Motor neuron (in vitro differentiated cells): ENCODE measurements around the gene KDM7A. TPM values are rescaled to one million over a fixed set of nuclear protein-coding genes. Genes with fewer than 3 reads are reported as not detected.

Experiments
- ATAC-seq, 8 experiments: fragments of 200-7000 bp; cut with Tn5 transposase; replicated peaks in 6 of 8; 2 replicates each; pipeline ENCODE4 v1.8.0; 2021; ENCODE audit warnings: mild to moderate bottlenecking in 8 of 8, moderate library complexity in 8 of 8
- H3K27ac ChIP-seq, 2 donors: fragments of 250-450 bp; sonication (Bioruptor Pico); 2 replicates each; pipeline ENCODE4 v1.9.0; 2021; ENCODE audit warnings: antibody characterized with exemption in 2 of 2, mild to moderate bottlenecking in 2 of 2, moderate library complexity in 1 of 2
- H3K4me1 ChIP-seq, 2 donors: fragments of 250-450 bp; sonication (Bioruptor Pico); replicated peaks in 1 of 2; 2 replicates each; pipeline ENCODE4 v1.6.1; 2021; ENCODE audit warnings: antibody characterized with exemption in 2 of 2, mild to moderate bottlenecking in 2 of 2, moderate library complexity in 1 of 2
- H3K4me3 ChIP-seq, 5 donors: fragments of 250-450 bp; sonication (Bioruptor Pico); 2 replicates each; pipeline ENCODE4 v1.9.0; 2021; ENCODE audit warnings: antibody characterized with exemption in 5 of 5, mild to moderate bottlenecking in 5 of 5, moderate library complexity in 4 of 5
- WGBS, 10 experiments: fragments of 450-650 bp; shearing (Covaris generic); methylation state at CpG; one replicate each; pipeline ENCODE4 v1.0.0; 2022; 5-methylcytosine and 5-hydroxymethylcytosine counted together
- in situ Hi-C, 9 experiments: fragments of 400-800 bp; cut with MboI; loops; one replicate each; pipeline ENCODE4 v1.15.0; 2021; ENCODE audit warnings: low sequenced_read_pairs in 9 of 9, low pct_unique_long_range_greater_than_20kb in 2 of 9; ENCODE audit not compliant: unreplicated experiment in 9 of 9
- total RNA-seq, 8 experiments: library from RNA; unstranded; fragments of 300-600 nt; gene quantifications; 2 replicates each; pipeline versions ENCODE4 v1.2.3 to v1.2.4, GENCODE V29; 2022

The KDM7A gene
- total RNA-seq, 8 experiments from 2014 or later, result 8.6 to 15.5 (median 9.8) TPM

GRCh38 chr7:140049339-140050024 is 127.3 kb downstream of the KDM7A start:
- ATAC-seq, result no peak
- in situ Hi-C loops, result loop anchor here in 1 of 9 experiments (25.0 kb wide), 1 partner anchor 263 kb away; no protein-coding TSS in a partner anchor
- H3K4me1 ChIP-seq, result no peaks in the 10 kb centered on the region
- 42 to 84% (median 69%) methylated on average over 1 to 5 of the region's 5 CpGs; no CpG with 5 or more reads in 2 of the 10 experiments for WGBS, 10 experiments
- H3K27ac ChIP-seq, result no peak overlapping the region
- no peak overlapping the region for H3K4me3 ChIP-seq

GRCh38 chr7:140048989-140049338 is 127.8 kb downstream of the KDM7A start:
- Histone ChIP-seq H3K4me1 (no peaks in the 10 kb centered on the region), H3K27ac (no peak overlapping the region), H3K4me3 (no peak overlapping the region)
- no peak for ATAC-seq
- in situ Hi-C loops, result no loop called here
- WGBS, 10 experiments, result 13 to 40% methylated on average over 1 of the region's 1 CpG; no CpG with 5 or more reads in 8 of the 10 experiments

- ATAC-seq, result no peak
- no peak overlapping the region for H3K4me3 ChIP-seq
- WGBS, 10 experiments, result 60 to 100% (median 93%) methylated on average over 1 to 3 of the region's 4 CpGs; no CpG with 5 or more reads in 3 of the 10 experiments
- no peak overlapping the region for H3K27ac ChIP-seq
- no peaks in the 10 kb centered on the region for H3K4me1 ChIP-seq
- in situ Hi-C loops, result no loop called here
Observed at GRCh38 chr7:140048138-140048537, 128.6 kb downstream of the KDM7A start.

- Histone ChIP-seq H3K27ac (no peak overlapping the region), H3K4me3 (no peak overlapping the region), H3K4me1 (no peaks in the 10 kb centered on the region)
- no peak for ATAC-seq
- in situ Hi-C loops, result no loop called here
- WGBS, 10 experiments, result 90 to 100% (median 100%) methylated on average over 1 to 3 of the region's 3 CpGs; no CpG with 5 or more reads in 2 of the 10 experiments
Observed at GRCh38 chr7:140047197-140047596, 129.6 kb downstream of the KDM7A start.

GRCh38 chr7:140045697-140046096 is 131.1 kb downstream of the KDM7A start:
- in situ Hi-C loops, result no loop called here
- Histone ChIP-seq H3K27ac (no peak overlapping the region), H3K4me1 (no peaks in the 10 kb centered on the region), H3K4me3 (no peak overlapping the region)
- ATAC-seq, result no peak
- 61 to 95% (median 78%) methylated on average over 3 to 6 of the region's 6 CpGs for WGBS, 10 experiments

GRCh38 chr7:140044251-140044650 is 132.5 kb downstream of the KDM7A start:
- H3K4me1 ChIP-seq, result no peaks in the 10 kb centered on the region
- no peak overlapping the region for H3K4me3 ChIP-seq
- in situ Hi-C loops, result no loop called here
- ATAC-seq, result no peak
- WGBS, 10 experiments, result 83 to 100% (median 93%) methylated on average over 1 to 6 of the region's 6 CpGs; no CpG with 5 or more reads in 2 of the 10 experiments
- no peak overlapping the region for H3K27ac ChIP-seq

- Histone ChIP-seq H3K4me1 (no peaks in the 10 kb centered on the region), H3K27ac (no peak overlapping the region), H3K4me3 (no peak overlapping the region)
- 70 to 100% (median 96%) methylated on average over 1 to 8 of the region's 10 CpGs; no CpG with 5 or more reads in 1 of the 10 experiments for WGBS, 10 experiments
- in situ Hi-C loops, result no loop called here
- ATAC-seq, result no peak
Observed at GRCh38 chr7:140042386-140042670, 134.5 kb downstream of the KDM7A start.

- 74 to 100% (median 88%) methylated on average over 1 to 10 of the region's 12 CpGs for WGBS, 10 experiments
- H3K4me1 ChIP-seq, result no peaks in the 10 kb centered on the region
- ATAC-seq, result peak in 1 of 8 experiments; percentile 78
- H3K4me3 ChIP-seq, result no peak overlapping the region
- H3K27ac ChIP-seq, result no peak overlapping the region
- in situ Hi-C loops, result no loop called here
Observed at GRCh38 chr7:140041659-140042385, 135.0 kb downstream of the KDM7A start.

- no peak overlapping the region for H3K4me3 ChIP-seq
- in situ Hi-C loops, result no loop called here
- H3K4me1 ChIP-seq, result no peaks in the 10 kb centered on the region
- WGBS, 10 experiments, result 87 to 100% (median 94%) methylated on average over 1 to 5 of the region's 12 CpGs; no CpG with 5 or more reads in 4 of the 10 experiments
- H3K27ac ChIP-seq, result no peak overlapping the region
- ATAC-seq, result no peak
Observed at GRCh38 chr7:140039896-140040295, 136.9 kb downstream of the KDM7A start.

GRCh38 chr7:140039066-140039465 is 137.7 kb downstream of the KDM7A start:
- H3K4me1 ChIP-seq, result no peaks in the 10 kb centered on the region
- WGBS, 10 experiments, result 63 to 92% (median 88%) methylated on average over 1 to 7 of the region's 7 CpGs; no CpG with 5 or more reads in 2 of the 10 experiments
- in situ Hi-C loops, result no loop called here
- ATAC-seq, result no peak
- no peak overlapping the region for H3K27ac ChIP-seq
- H3K4me3 ChIP-seq, result no peak overlapping the region

GRCh38 chr7:140036224-140036962 is 140.4 kb downstream of the KDM7A start:
- Histone ChIP-seq H3K4me3 (no peak overlapping the region), H3K27ac (no peak overlapping the region), H3K4me1 (no peaks in the 10 kb centered on the region)
- in situ Hi-C loops, result no loop called here
- no peak for ATAC-seq
- 20 to 96% (median 85%) methylated on average over 1 to 10 of the region's 11 CpGs for WGBS, 10 experiments

GRCh38 chr7:140035400-140036223 is 141.2 kb downstream of the KDM7A start:
- Histone ChIP-seq H3K4me3 (no peak overlapping the region), H3K27ac (no peak overlapping the region), H3K4me1 (no peaks in the 10 kb centered on the region)
- ATAC-seq, result no peak
- in situ Hi-C loops, result no loop called here
- WGBS, 10 experiments, result 52 to 100% (median 60%) methylated on average over 1 to 4 of the region's 7 CpGs; no CpG with 5 or more reads in 4 of the 10 experiments
